ENCODE results near the gene DMRTC1.
"Not testable (repeated sequence)": the region's sequence is repeated elsewhere in the genome, so short reads cannot be mapped to it uniquely, and the experiment has no call there.

Gene DMRTC1

DNA sequence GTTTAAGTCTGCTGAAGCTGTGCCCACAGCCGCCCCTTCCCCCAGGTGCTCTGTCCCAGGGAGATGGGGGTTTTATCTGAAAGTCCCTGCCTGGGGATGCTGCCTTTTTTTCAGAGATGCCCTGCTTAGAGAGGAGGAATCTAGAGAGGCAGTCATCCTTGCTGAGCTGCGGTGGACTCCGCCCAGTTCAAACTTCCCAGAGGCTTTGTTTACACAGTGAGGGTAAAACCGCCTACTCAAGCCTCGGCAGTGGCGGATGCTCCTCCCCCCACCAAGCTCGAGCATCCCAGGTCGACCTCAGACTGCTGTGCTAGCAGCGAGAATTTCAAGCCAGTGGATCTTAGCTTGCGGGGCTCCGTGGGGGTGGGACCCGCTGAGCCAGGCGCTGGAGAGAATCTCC is 112.9 kb downstream of the DMRTC1 start:
- H2BK5ac ChIP-seq (ENCODE audit: low read depth, low read length, poor library complexity, severe bottlenecking); H3K14ac ChIP-seq (ENCODE audit: low read length in 2 of 2); H3K27ac ChIP-seq (ENCODE audit: low read length, poor library complexity, severe bottlenecking); H3K9ac ChIP-seq (ENCODE audit: low read length); H3K4me1 ChIP-seq (ENCODE audit: control insufficient read depth, insufficient read depth, low read depth, low read length); H2BK15ac ChIP-seq (ENCODE audit: low read depth, poor library complexity, severe bottlenecking); H3K79me1 ChIP-seq (replicated peaks; ENCODE audit: low read length, poor library complexity, severe bottlenecking); H3K4ac ChIP-seq (ENCODE audit: low read depth in 1 of 2, low read length in 2 of 2); H3K4me3 ChIP-seq (ENCODE audit: insufficient read depth in 1 of 2, low read depth in 1 of 2, low read length in 2 of 2); H3K18ac ChIP-seq (ENCODE audit: low read depth in 1 of 2, low read length in 2 of 2); H4K91ac ChIP-seq (ENCODE audit: low read length); H4K8ac ChIP-seq (ENCODE audit: low read length); H2AFZ ChIP-seq (ENCODE audit: low read depth, low read length); H2BK120ac ChIP-seq (ENCODE audit: low read depth, low read length); H3K27me3 ChIP-seq (ENCODE audit: control insufficient read depth in 1 of 2, insufficient read depth in 1 of 2, low read length in 2 of 2); H2AK5ac ChIP-seq (ENCODE audit: low read length, severe bottlenecking); H3K4me2 ChIP-seq (ENCODE audit: low read length, poor library complexity, severe bottlenecking); H2BK12ac ChIP-seq (ENCODE audit: low read length in 2 of 2); H3K9me3 ChIP-seq (ENCODE audit: control insufficient read depth, low read length); DNase-seq; H3K23ac ChIP-seq (ENCODE audit: low read length in 2 of 2); H3K36me3 ChIP-seq (ENCODE audit: control insufficient read depth in 1 of 2, insufficient read depth in 2 of 2, low read depth in 1 of 2, low read length in 2 of 2): not testable (repeated sequence)
- WGBS, result no CpG with 5 or more reads among the region's 13 CpGs
